ENCODE results near the gene VPS4A.
"Not testable (repeated sequence)": the region's sequence is repeated elsewhere in the genome, so short reads cannot be mapped to it uniquely, and the experiment has no call there.

The VPS4A gene

DNA sequence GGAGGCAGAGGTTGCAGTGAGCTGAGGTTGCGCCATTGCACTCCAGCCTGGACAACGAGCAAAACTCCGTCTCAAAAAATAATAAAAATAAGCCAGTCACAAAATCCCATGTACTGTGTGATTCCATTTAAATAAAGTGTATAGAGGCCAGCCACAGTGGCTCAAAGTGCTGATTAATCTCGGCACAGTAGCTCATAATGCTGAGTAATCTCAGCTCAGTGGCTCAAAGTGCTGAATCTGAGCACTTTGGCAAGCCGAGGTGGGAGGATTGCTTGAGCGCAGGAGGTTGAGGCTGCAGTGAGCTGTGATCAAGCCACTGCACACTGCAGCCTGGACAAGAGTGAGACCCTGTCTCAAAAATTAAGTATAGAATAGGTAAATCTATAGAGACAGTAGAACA is 35.5 kb downstream of the VPS4A start:
- TF ChIP-seq, protein P1, sequence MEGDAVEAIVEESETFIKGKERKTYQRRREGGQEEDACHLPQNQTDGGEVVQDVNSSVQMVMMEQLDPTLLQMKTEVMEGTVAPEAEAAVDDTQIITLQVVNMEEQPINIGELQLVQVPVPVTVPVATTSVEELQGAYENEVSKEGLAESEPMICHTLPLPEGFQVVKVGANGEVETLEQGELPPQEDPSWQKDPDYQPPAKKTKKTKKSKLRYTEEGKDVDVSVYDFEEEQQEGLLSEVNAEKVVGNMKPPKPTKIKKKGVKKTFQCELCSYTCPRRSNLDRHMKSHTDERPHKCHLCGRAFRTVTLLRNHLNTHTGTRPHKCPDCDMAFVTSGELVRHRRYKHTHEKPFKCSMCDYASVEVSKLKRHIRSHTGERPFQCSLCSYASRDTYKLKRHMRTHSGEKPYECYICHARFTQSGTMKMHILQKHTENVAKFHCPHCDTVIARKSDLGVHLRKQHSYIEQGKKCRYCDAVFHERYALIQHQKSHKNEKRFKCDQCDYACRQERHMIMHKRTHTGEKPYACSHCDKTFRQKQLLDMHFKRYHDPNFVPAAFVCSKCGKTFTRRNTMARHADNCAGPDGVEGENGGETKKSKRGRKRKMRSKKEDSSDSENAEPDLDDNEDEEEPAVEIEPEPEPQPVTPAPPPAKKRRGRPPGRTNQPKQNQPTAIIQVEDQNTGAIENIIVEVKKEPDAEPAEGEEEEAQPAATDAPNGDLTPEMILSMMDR (IDR thresholded peaks at IDR 0.05) = no peak
- peaks cover 2 to 54% (median 21%) of the 10 kb centered on the region in 3 donors for H3K36me3 ChIP-seq
- intact Hi-C loops (cut with DNase I; ENCODE audit: low total_unique reads) = no loop called here

DNA sequence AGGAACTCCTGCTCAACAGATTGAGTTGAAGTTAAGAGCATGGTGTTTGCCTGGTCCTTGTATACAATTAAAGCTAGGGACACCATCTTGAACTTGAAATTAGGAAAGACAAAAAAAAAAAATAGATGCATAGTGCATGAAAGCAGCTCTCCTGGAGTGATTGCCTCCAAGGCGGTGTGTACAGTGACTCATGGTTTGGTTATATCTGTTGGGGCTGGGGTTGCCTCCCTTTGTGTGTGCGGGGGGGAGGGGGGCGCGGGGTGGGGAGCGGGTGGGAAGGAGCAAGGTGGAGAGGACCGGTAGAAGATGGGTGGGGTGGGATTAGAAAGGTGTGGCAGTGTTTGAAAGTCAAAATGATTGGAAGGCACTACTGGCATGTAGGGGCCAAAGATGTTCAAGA is 37.1 kb downstream of the VPS4A start:
- TF ChIP-seq, protein P1 (IDR thresholded peaks at IDR 0.05) = no peak
- H3K4me1 ChIP-seq = no peaks in the 10 kb centered on the region
- H3K4me3 ChIP-seq = no peak overlapping the region
- intact Hi-C loops (cut with DNase I; ENCODE audit: low total_unique reads) = no loop called here
- no peak overlapping the region for H3K27ac ChIP-seq
- no peak for DNase-seq
- H3K9me3 ChIP-seq = no peaks in the 10 kb centered on the region
- H3K36me3 ChIP-seq = peaks cover 6 to 58% (median 21%) of the 10 kb centered on the region in 3 donors
- H3K27me3 ChIP-seq = no peaks in the 10 kb centered on the region

More for the DNA sequence above, 35.5 kb downstream of the VPS4A start:
- no peaks in the 10 kb centered on the region for H3K27me3 ChIP-seq
- no peaks in the 10 kb centered on the region for H3K4me1 ChIP-seq
- no peaks in the 10 kb centered on the region for H3K9me3 ChIP-seq
- H3K27ac ChIP-seq = no peak overlapping the region
- H3K4me3 ChIP-seq = no peak overlapping the region
- DNase-seq = no peak

DNA sequence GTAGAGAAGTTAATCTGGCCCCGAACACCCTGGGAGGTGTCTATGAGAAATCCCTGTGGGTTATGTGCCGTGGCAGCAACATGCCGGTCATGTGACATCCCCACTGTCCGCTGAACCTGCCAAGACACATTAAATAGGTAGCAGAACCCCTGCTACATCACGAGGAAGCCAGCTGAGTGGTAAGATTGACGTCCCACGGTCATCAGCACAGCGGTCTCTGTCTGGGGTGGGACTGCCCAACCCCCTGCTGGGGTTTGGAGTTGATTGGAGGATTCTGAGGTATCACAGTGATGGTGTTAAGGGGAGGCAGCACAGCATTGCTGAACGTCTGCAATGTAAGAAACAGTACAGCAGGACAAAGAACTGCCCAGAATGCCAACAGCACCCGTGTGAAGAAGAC is 38.4 kb downstream of the VPS4A start:
- TF ChIP-seq, protein P1 (IDR thresholded peaks at IDR 0.05) = no peak
- no peak overlapping the region for H3K4me3 ChIP-seq
- H3K9me3 ChIP-seq = no peaks in the 10 kb centered on the region
- no peaks in the 10 kb centered on the region for H3K4me1 ChIP-seq
- peaks cover 10 to 56% (median 18%) of the 10 kb centered on the region in 3 donors for H3K36me3 ChIP-seq
- intact Hi-C loops (cut with DNase I; ENCODE audit: low total_unique reads) = no loop called here
- DNase-seq = no peak
- no peaks in the 10 kb centered on the region for H3K27me3 ChIP-seq
- no peak overlapping the region for H3K27ac ChIP-seq

DNA sequence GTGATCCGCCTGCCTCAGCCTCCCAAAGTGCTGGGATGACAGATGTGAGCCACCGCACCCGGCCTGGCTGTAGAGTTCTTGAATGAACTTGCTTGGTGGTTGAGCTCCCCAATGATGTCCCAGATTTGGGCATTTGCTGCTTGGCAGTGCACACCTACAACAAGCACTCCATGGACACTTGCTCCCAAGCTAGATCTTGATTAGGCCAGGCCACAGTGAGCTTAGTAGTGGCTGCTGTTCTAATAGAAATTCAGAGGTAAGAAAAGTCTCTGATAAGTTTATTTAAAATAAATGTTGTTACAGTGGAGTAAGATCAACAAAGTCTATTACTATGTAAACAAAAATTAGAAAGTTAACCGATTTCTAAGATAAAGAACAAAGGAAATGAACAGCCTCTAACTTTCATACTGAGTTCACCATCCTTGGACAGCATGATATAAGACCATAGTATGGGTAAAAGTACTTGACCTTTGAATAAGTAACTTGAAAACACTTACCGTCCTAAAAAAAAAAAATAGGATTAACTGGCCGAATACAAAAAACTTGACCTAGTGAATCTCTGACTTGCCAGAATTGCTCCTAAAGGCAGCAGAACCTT is 39.5 kb downstream of the VPS4A start:
- TF ChIP-seq, protein P1 (IDR thresholded peaks at IDR 0.05) = no peak
- Histone ChIP-seq H3K27ac (no peak overlapping the region), H3K4me3 (no peak overlapping the region), H3K9me3 (no peaks in the 10 kb centered on the region), H3K4me1 (no peaks in the 10 kb centered on the region), H3K36me3 (peaks cover 21 to 65% (median 29%) of the 10 kb centered on the region in 3 donors), H3K27me3 (no peaks in the 10 kb centered on the region)
- intact Hi-C loops (cut with DNase I; ENCODE audit: low total_unique reads) = no loop called here
- DNase-seq = no peak

DNA sequence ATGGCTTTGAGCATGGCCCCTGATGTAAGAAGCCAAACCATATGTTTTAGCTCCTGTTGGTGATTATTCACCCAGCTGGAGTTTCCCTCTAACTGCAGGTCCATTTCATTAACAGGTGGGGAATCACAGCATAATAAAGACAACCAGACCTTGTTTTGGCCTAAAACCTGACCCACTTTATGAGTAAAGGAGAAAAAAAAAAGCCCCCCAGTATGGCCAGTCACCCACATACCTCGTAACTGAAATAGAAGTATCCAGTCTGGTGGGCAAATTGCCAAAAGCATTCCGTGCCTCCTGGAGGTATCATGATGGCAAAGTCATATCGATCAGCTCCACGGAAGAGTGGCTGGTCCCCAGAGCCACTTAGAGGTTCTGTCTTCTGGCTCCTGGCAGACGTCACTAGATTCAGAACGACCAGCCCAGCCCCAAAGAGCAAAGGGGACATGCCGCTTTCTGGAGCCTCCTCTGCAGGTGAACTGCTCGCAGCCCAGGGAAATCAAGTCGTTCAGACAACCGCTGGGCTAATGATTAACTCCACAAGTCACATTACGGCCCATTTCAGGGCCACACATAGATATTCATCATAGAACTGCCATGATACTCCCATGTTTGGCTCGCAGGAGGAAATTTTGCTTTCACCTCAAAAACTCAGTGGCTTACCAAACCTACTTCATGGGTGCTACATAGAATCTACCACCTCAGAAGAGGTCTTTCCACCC is 40.3 kb downstream of the VPS4A start, which contains the start of gene TMED6:
Gene TMED6, minus strand, starts transcription at position 478 of the 719 bp plus-strand sequence. Its CDS starts 33 bp downstream, at position 445.
- H3K4me3 ChIP-seq = no peak within 1 kb of the TSS
- H3K9me3 ChIP-seq = no peaks in the 10 kb centered on the region
- intact Hi-C loops (cut with DNase I; ENCODE audit: low total_unique reads) = no loop called here
- no peaks in the 10 kb centered on the region for H3K4me1 ChIP-seq
- TF ChIP-seq, protein P1 (IDR thresholded peaks at IDR 0.05) = no peak
- H3K27ac ChIP-seq = no peak within 1 kb of the TSS
- H3K27me3 ChIP-seq = no peaks in the 10 kb centered on the region
- peaks cover 30 to 73% (median 37%) of the 10 kb centered on the region in 3 donors for H3K36me3 ChIP-seq
- DNase-seq = no peak

DNA sequence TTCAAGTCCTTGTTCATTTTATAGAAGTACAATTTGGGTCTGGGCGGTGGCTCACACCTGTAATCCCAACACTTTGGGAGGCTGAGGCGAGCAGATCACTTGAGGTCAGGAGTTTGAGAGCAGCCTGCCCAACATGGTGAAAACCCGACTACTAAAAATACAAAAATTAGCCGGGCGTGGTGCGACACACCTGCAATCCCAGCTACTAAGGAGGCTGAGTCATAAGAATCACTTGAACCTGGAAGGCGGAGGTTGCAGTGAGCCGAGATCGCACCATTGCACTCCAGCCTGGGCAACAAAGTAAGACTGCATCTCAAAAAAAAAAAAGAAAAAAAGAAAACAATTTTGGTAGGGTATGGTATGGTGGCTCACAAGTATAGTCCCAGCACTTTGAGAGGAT is 48.9 kb downstream of the VPS4A start:
- H3K9me3 ChIP-seq; DNase-seq; H3K27ac ChIP-seq; intact Hi-C loops (cut with DNase I; ENCODE audit: low total_unique reads); H3K4me3 ChIP-seq; H3K4me1 ChIP-seq; H3K27me3 ChIP-seq: not testable (repeated sequence)
- H3K36me3 ChIP-seq = peaks cover 37 to 78% (median 53%) of the 10 kb centered on the region in 3 donors
